ENCODE data around the gene PTGER4.
"Not testable (repeated sequence)": the region's sequence is repeated elsewhere in the genome, so short reads cannot be mapped to it uniquely, and the experiment has no call there.

Gene PTGER4

GRCh38 chr5:40679913-40680681 lies at the start of gene PTGER4:
Gene PTGER4 (plus strand): TSS chr5:40679915. CDS start chr5:40680994, 1,079 bp downstream.
- no peak for DNase-seq (ENCODE audit: low spot score)

GRCh38 chr5:40630126-40630525 lies 49.6 kb upstream of the PTGER4 start:
- no peak for DNase-seq (ENCODE audit: low spot score)

- DNase-seq (ENCODE audit: low spot score): no peak
Measured at GRCh38 chr5:40631236-40631635, 48.5 kb upstream of the PTGER4 start.

- DNase-seq (ENCODE audit: low spot score): no peak
Measured at GRCh38 chr5:40634154-40634553, 45.6 kb upstream of the PTGER4 start.

GRCh38 chr5:40634593-40634992 lies 45.1 kb upstream of the PTGER4 start:
- no peak for DNase-seq (ENCODE audit: low spot score)

GRCh38 chr5:40639531-40639930 lies 40.2 kb upstream of the PTGER4 start:
- DNase-seq (ENCODE audit: low spot score): not testable (repeated sequence)

- no peak for DNase-seq (ENCODE audit: low spot score)
Measured at GRCh38 chr5:40646266-40646665, 33.4 kb upstream of the PTGER4 start.

- DNase-seq (ENCODE audit: low spot score): no peak
Measured at GRCh38 chr5:40648150-40648549, 31.6 kb upstream of the PTGER4 start.

GRCh38 chr5:40649463-40650030 lies 30.2 kb upstream of the PTGER4 start:
- no peak for DNase-seq (ENCODE audit: low spot score)

GRCh38 chr5:40651201-40651600 lies 28.5 kb upstream of the PTGER4 start:
- no peak for DNase-seq (ENCODE audit: low spot score)

- no peak for DNase-seq (ENCODE audit: low spot score)
Measured at GRCh38 chr5:40652441-40653220, 27.1 kb upstream of the PTGER4 start.

- DNase-seq (ENCODE audit: low spot score): no peak
Measured at GRCh38 chr5:40653221-40654022, 26.3 kb upstream of the PTGER4 start.

- DNase-seq (ENCODE audit: low spot score): no peak
Measured at GRCh38 chr5:40654377-40654991, 25.2 kb upstream of the PTGER4 start.

- no peak for DNase-seq (ENCODE audit: low spot score)
Measured at GRCh38 chr5:40655138-40655537, 24.6 kb upstream of the PTGER4 start.

GRCh38 chr5:40656091-40656490 lies 23.6 kb upstream of the PTGER4 start:
- not testable (repeated sequence) for DNase-seq (ENCODE audit: low spot score)

GRCh38 chr5:40656766-40657165 lies 22.9 kb upstream of the PTGER4 start:
- DNase-seq (ENCODE audit: low spot score): no peak

GRCh38 chr5:40660751-40661150 lies 19.0 kb upstream of the PTGER4 start:
- DNase-seq (ENCODE audit: low spot score): no peak

- DNase-seq (ENCODE audit: low spot score): no peak
Measured at GRCh38 chr5:40665635-40666298, 13.9 kb upstream of the PTGER4 start.

- DNase-seq (ENCODE audit: low spot score): no peak
Measured at GRCh38 chr5:40666657-40667056, 13.1 kb upstream of the PTGER4 start.

- no peak for DNase-seq (ENCODE audit: low spot score)
Measured at GRCh38 chr5:40667161-40667663, 12.5 kb upstream of the PTGER4 start.
